ENCODE data around the gene STAT5A.

GRCh38 chr17:42347606-42348005, 59.3 kb downstream of the STAT5A start:
- TF ChIP-seq, protein P1, sequence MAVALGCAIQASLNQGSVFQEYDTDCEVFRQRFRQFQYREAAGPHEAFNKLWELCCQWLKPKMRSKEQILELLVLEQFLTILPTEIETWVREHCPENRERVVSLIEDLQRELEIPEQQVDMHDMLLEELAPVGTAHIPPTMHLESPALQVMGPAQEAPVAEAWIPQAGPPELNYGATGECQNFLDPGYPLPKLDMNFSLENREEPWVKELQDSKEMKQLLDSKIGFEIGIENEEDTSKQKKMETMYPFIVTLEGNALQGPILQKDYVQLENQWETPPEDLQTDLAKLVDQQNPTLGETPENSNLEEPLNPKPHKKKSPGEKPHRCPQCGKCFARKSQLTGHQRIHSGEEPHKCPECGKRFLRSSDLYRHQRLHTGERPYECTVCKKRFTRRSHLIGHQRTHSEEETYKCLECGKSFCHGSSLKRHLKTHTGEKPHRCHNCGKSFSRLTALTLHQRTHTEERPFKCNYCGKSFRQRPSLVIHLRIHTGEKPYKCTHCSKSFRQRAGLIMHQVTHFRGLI (CRISPR knock-in tag; IDR thresholded peaks at IDR 0.05): no peak
- TF ChIP-seq, protein P2, sequence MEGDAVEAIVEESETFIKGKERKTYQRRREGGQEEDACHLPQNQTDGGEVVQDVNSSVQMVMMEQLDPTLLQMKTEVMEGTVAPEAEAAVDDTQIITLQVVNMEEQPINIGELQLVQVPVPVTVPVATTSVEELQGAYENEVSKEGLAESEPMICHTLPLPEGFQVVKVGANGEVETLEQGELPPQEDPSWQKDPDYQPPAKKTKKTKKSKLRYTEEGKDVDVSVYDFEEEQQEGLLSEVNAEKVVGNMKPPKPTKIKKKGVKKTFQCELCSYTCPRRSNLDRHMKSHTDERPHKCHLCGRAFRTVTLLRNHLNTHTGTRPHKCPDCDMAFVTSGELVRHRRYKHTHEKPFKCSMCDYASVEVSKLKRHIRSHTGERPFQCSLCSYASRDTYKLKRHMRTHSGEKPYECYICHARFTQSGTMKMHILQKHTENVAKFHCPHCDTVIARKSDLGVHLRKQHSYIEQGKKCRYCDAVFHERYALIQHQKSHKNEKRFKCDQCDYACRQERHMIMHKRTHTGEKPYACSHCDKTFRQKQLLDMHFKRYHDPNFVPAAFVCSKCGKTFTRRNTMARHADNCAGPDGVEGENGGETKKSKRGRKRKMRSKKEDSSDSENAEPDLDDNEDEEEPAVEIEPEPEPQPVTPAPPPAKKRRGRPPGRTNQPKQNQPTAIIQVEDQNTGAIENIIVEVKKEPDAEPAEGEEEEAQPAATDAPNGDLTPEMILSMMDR (IDR thresholded peaks at IDR 0.05 in 2 of 3, conservative IDR thresholded peaks at IDR 0.05 in 1 of 3; ENCODE audit: insufficient read depth in 2 of 3, low read depth in 1 of 3, low read length in 3 of 3): no peak
- TF ChIP-seq, protein P3, sequence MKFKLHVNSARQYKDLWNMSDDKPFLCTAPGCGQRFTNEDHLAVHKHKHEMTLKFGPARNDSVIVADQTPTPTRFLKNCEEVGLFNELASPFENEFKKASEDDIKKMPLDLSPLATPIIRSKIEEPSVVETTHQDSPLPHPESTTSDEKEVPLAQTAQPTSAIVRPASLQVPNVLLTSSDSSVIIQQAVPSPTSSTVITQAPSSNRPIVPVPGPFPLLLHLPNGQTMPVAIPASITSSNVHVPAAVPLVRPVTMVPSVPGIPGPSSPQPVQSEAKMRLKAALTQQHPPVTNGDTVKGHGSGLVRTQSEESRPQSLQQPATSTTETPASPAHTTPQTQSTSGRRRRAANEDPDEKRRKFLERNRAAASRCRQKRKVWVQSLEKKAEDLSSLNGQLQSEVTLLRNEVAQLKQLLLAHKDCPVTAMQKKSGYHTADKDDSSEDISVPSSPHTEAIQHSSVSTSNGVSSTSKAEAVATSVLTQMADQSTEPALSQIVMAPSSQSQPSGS (CRISPR knock-in tag; IDR thresholded peaks at IDR 0.05): no peak

Measured in K562 (cell line).